ENCODE data around the gene EID2B.
A peak's percentile ranks its signal among the peaks of the same experiment; 100 is the strongest.

Gene EID2B

GRCh38 chr19:39554701-39555311 lies 22.2 kb upstream of the EID2B start:
- Histone ChIP-seq H3K4me1 (ENCODE audit: control insufficient read depth, insufficient read depth, low read length) (peaks cover 19% of the 10 kb centered on the region), H3K36me3 (ENCODE audit: control insufficient read depth in 2 of 2, insufficient read depth in 1 of 2, low read length in 2 of 2) (no peaks in the 10 kb centered on the region; a peak in 1 of 3 replicates), H3K9me3 (ENCODE audit: control insufficient read depth, insufficient read depth, low read depth, low read length) (peaks cover under 1% of the 10 kb centered on the region; the same call in 1 of the 2 replicates), H3K27ac (ENCODE audit: extremely low read depth, low read depth, low read length) (no peak overlapping the region), H3K4me3 (ENCODE audit: low read depth, low read length) (no peak overlapping the region)
- ChIA-PET CTCF (interaction anchor here (0.6 to 1.9 kb wide), 6 partner anchors 20 to 124 kb away, joined by 3 to 7 read pairs (median 4); no protein-coding TSS in a partner anchor), POLR2A (no interaction called here)
- no peak for TF ChIP-seq KLF9 (tag by site-specific recombination; IDR thresholded peaks at IDR 0.05; ENCODE audit: low read depth)
- no peak for TF ChIP-seq ZNF112 (tag by site-specific recombination; IDR thresholded peaks at IDR 0.05)
- no peak for TF ChIP-seq ZNF768 (tag by site-specific recombination; IDR thresholded peaks at IDR 0.05)
- TF ChIP-seq ZFP3 (tag by site-specific recombination; IDR thresholded peaks at IDR 0.05; ENCODE audit: low read depth) = peak; percentile 94

- CTCF ChIA-PET = interaction anchor here (0.6 to 7.9 kb wide), 15 partner anchors 8 to 1803 kb away, joined by 3 to 148 read pairs (median 3); partner anchors contain the start of genes EID2B, MED29 and PAF1
- Histone ChIP-seq H3K27ac (ENCODE audit: extremely low read depth, low read depth, low read length) (no peak overlapping the region), H3K9me3 (ENCODE audit: control insufficient read depth, insufficient read depth, low read depth, low read length) (no peaks in the 10 kb centered on the region), H3K4me3 (ENCODE audit: low read depth, low read length) (no peak overlapping the region), H3K4me1 (ENCODE audit: control insufficient read depth, insufficient read depth, low read length) (peaks cover 15% of the 10 kb centered on the region), H3K36me3 (ENCODE audit: control insufficient read depth in 2 of 2, insufficient read depth in 1 of 2, low read length in 2 of 2) (no peaks in the 10 kb centered on the region; a peak in 1 of 3 replicates)
- TF ChIP-seq ZBTB17 (tag by site-specific recombination; IDR thresholded peaks at IDR 0.05) = peak; percentile 62
- TF ChIP-seq, protein P1, sequence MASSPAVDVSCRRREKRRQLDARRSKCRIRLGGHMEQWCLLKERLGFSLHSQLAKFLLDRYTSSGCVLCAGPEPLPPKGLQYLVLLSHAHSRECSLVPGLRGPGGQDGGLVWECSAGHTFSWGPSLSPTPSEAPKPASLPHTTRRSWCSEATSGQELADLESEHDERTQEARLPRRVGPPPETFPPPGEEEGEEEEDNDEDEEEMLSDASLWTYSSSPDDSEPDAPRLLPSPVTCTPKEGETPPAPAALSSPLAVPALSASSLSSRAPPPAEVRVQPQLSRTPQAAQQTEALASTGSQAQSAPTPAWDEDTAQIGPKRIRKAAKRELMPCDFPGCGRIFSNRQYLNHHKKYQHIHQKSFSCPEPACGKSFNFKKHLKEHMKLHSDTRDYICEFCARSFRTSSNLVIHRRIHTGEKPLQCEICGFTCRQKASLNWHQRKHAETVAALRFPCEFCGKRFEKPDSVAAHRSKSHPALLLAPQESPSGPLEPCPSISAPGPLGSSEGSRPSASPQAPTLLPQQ (tag by site-specific recombination; IDR thresholded peaks at IDR 0.05) = peak; percentile 67
- TF ChIP-seq ZNF404 (tag by site-specific recombination; IDR thresholded peaks at IDR 0.05) = no peak
- peak; percentile 68; the same call in 1 of the 2 replicates for TF ChIP-seq ZFP69B (tag by site-specific recombination; IDR thresholded peaks at IDR 0.05)
- POLR2A ChIA-PET = interaction anchor here (0.5 to 0.6 kb wide), 2 partner anchors 20 to 98 kb away, joined by 4 read pairs; partner anchors contain the start of gene EID2B
These were observed 20.5 kb upstream of the EID2B start for GRCh38 chr19:39553082-39553652.

- ChIA-PET CTCF (interaction anchor here (1.1 to 7.9 kb wide), 8 partner anchors 8 to 188 kb away, joined by 3 to 148 read pairs (median 9); partner anchors contain the start of gene CLC), POLR2A (no interaction called here)
- H3K4me3 ChIP-seq (ENCODE audit: low read depth, low read length) = no peak overlapping the region
- H3K4me1 ChIP-seq (ENCODE audit: control insufficient read depth, insufficient read depth, low read length) = no peaks in the 10 kb centered on the region
- H3K27ac ChIP-seq (ENCODE audit: extremely low read depth, low read depth, low read length) = no peak overlapping the region
- H3K36me3 ChIP-seq (ENCODE audit: control insufficient read depth in 2 of 2, insufficient read depth in 1 of 2, low read length in 2 of 2) = no peaks in the 10 kb centered on the region; a peak in 1 of 3 replicates
- TF ChIP-seq ZNF600 (tag by site-specific recombination; IDR thresholded peaks at IDR 0.05) = no peak
- no peak for TF ChIP-seq ZNF174 (tag by site-specific recombination; IDR thresholded peaks at IDR 0.05)
- TF ChIP-seq MEIS1 (CRISPR knock-in tag; IDR thresholded peaks at IDR 0.05; ENCODE audit: borderline replicate concordance) = no peak
- TF ChIP-seq ZNF521 (tag by site-specific recombination; IDR thresholded peaks at IDR 0.05) = no peak
- no peak for TF ChIP-seq ZSCAN23 (tag by site-specific recombination; IDR thresholded peaks at IDR 0.05)
- no peak for TF ChIP-seq ZSCAN18 (tag by site-specific recombination; IDR thresholded peaks at IDR 0.05)
- H3K9me3 ChIP-seq (ENCODE audit: control insufficient read depth, insufficient read depth, low read depth, low read length) = no peaks in the 10 kb centered on the region
These were observed 17.5 kb upstream of the EID2B start for GRCh38 chr19:39550197-39550596.

DNA sequence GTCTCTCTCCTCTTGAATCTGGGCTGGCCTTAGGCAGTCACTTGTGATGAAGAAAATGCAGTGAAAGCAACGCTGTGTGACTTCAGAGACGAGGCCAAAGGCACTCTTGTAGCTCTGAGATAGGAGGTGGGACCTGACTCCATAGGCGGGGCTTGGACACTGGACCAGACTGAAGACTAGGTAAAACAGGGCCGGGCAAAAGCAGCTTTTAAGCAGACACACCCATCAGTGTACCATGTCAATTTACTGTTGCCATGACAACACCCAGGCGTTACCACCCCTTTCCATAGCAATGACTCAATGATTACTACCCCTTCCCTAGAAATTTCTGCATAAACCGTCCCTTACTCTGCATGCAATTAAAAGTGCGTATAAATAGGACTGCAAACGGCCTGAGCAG lies 13.9 kb upstream of the EID2B start:
- ChIA-PET CTCF (interaction anchor here (0.6 to 7.9 kb wide), 10 partner anchors 10 to 672 kb away, joined by 3 to 148 read pairs (median 4); partner anchors contain the start of genes EID2B and TTC9B), POLR2A (no interaction called here)
- Histone ChIP-seq H3K27ac (ENCODE audit: extremely low read depth, low read depth, low read length) (no peak overlapping the region), H3K9me3 (ENCODE audit: control insufficient read depth, insufficient read depth, low read depth, low read length) (no peaks in the 10 kb centered on the region), H3K36me3 (ENCODE audit: control insufficient read depth in 2 of 2, insufficient read depth in 1 of 2, low read length in 2 of 2) (no peaks in the 10 kb centered on the region), H3K4me3 (ENCODE audit: low read depth, low read length) (no peak overlapping the region), H3K4me1 (ENCODE audit: control insufficient read depth, insufficient read depth, low read length) (peaks cover 3% of the 10 kb centered on the region; the same call in 1 of the 2 replicates)
- TF ChIP-seq KLF1 (tag by site-specific recombination; IDR thresholded peaks at IDR 0.05) (peak; percentile 38; the same call in 1 of the 2 replicates), ZNF501 (tag by site-specific recombination; IDR thresholded peaks at IDR 0.05) (no peak)
